Measurements from ENCODE around the gene TEX14.

Gene TEX14

DNA sequence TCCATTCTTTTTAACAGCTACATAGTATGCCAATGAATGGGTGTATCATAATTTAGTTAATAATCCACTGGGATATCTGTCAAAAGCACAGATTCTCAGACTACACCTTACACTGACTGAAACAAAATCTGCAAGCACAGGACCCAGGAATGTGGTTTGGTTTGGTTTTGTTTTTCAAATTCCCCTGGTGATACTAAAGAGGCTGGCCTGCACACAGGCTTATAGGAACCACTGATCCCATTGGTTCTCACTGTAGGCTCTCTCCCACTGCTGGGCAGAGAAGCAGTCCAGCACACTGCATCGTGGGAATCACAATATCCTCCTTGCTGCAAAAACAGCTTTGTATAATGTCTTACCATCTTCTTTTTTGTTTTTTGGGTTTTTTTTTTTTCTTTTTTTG is 67.1 kb downstream of the TEX14 start:
- in situ Hi-C loops (cut with MboI; ENCODE audit: low sequenced_read_pairs, unreplicated experiment): no loop called here
- TF ChIP-seq, protein P1, sequence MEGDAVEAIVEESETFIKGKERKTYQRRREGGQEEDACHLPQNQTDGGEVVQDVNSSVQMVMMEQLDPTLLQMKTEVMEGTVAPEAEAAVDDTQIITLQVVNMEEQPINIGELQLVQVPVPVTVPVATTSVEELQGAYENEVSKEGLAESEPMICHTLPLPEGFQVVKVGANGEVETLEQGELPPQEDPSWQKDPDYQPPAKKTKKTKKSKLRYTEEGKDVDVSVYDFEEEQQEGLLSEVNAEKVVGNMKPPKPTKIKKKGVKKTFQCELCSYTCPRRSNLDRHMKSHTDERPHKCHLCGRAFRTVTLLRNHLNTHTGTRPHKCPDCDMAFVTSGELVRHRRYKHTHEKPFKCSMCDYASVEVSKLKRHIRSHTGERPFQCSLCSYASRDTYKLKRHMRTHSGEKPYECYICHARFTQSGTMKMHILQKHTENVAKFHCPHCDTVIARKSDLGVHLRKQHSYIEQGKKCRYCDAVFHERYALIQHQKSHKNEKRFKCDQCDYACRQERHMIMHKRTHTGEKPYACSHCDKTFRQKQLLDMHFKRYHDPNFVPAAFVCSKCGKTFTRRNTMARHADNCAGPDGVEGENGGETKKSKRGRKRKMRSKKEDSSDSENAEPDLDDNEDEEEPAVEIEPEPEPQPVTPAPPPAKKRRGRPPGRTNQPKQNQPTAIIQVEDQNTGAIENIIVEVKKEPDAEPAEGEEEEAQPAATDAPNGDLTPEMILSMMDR (IDR thresholded peaks at IDR 0.05; ENCODE audit: borderline replicate concordance, control extremely low read depth, extremely low read depth, insufficient read depth, missing control alignments): no peak
- no peak for DNase-seq (ENCODE audit: low spot score)

DNA sequence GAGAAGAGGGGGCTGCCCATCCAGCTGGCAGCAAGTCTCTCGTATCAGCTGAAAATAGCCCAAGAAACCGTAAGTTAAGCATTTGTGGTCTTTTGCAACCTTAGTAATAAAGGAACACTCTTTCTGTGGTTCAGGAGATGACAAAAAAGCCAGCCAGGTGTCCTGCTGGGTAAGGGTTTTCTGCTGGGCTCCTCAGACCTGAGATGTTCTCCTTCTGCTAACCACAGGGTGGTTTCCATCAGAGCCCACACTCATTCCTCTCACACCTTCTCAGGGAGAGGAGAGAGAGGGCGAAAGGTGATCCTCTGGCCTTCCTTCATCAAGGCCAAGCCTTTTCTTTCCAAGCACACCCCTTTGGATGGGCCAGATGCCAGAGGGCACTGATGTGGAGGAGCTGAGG is 70.7 kb downstream of the TEX14 start:
- TF ChIP-seq, protein P1 (IDR thresholded peaks at IDR 0.05; ENCODE audit: borderline replicate concordance, control extremely low read depth, extremely low read depth, insufficient read depth, missing control alignments): no peak
- peak; percentile 50 for DNase-seq (ENCODE audit: low spot score)
- in situ Hi-C loops (cut with MboI; ENCODE audit: low sequenced_read_pairs, unreplicated experiment): no loop called here

DNA sequence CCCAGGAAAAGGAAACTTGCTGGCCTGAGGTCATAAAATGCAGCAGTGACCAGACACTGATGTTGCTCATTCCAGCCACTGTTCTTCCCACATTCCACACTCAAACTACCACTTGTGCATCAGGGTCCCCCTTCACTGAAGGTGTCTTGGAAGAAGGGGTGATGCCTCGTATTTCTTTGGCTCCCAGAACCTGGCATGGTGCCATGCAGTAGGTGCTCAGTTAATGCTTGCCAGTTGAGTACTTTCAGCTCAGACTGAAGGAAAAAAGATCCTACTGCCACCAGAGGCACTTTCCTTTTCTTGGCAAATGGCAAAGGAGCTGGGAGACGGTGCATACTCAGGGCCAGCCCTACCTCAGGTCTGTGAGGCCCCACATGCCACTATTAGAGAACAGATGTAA is 73.5 kb downstream of the TEX14 start:
- TF ChIP-seq, protein P1 (IDR thresholded peaks at IDR 0.05; ENCODE audit: borderline replicate concordance, control extremely low read depth, extremely low read depth, insufficient read depth, missing control alignments): no peak
- in situ Hi-C loops (cut with MboI; ENCODE audit: low sequenced_read_pairs, unreplicated experiment): no loop called here
- no peak for DNase-seq (ENCODE audit: low spot score)

DNA sequence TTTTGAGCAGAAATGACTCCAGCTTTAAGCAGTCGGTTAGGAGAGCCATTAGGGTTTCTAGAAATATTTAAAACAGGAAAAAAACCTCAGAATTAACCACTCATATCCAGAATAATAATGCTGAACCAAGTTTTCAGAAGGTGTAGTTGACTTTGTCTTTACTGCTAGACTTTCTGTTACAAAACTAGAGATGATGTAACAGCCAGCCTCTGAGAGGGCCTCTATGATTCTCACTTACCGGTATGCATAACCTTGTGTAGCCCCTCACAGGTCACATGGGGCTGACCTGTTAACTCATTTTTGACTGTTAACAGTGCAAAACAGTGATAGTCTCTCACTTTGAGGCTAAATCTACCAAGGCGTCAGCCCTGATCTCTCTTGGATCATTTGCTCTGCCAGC is 74.3 kb downstream of the TEX14 start:
- in situ Hi-C loops (cut with MboI; ENCODE audit: low sequenced_read_pairs, unreplicated experiment): no loop called here
- TF ChIP-seq, protein P1 (IDR thresholded peaks at IDR 0.05; ENCODE audit: borderline replicate concordance, control extremely low read depth, extremely low read depth, insufficient read depth, missing control alignments): no peak
- DNase-seq (ENCODE audit: low spot score): no peak

DNA sequence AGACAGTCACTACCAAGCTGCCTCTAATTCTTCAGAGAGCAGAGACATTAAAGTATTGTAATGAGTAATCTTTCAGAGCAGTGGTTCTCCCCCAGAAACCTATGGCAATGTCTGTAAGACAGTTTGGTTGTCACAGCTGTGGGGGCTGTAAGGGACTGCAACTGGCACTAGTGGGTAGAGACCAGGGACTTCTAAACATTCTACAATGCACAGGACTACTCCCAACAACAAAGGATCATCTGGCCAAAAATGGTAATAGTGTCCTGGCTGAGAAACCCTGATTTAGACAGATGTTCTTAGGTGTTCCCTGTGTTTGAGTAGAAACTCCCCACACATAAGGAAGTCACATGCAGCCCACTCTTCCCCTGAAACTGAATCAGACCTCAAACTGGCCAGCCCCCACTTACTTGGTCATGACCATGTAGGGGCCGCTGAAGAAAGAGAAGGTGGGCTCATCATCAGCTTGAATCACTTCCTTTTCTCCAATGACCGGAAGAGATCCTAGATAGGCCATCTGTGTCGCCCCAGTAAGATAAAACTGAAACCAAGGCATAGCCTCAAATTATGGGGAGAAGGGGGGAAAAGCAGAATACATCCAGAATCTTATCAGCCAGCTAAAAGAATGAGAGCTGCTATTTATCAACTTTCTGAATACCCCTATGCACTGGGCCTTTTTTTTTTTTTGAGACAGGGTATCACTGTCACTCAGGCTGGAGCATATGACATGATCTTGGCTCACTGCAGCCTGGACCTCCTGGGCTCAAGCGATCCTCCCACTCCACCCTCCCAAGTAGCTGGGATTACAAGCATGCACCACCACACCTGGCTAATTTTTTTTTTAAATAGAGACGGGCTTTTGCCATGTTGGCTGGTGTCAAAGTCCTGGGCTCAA is 75.8 kb downstream of the TEX14 start:
- in situ Hi-C loops (cut with MboI; ENCODE audit: low sequenced_read_pairs, unreplicated experiment): no loop called here
- DNase-seq (ENCODE audit: low spot score): peak; percentile 72

DNA sequence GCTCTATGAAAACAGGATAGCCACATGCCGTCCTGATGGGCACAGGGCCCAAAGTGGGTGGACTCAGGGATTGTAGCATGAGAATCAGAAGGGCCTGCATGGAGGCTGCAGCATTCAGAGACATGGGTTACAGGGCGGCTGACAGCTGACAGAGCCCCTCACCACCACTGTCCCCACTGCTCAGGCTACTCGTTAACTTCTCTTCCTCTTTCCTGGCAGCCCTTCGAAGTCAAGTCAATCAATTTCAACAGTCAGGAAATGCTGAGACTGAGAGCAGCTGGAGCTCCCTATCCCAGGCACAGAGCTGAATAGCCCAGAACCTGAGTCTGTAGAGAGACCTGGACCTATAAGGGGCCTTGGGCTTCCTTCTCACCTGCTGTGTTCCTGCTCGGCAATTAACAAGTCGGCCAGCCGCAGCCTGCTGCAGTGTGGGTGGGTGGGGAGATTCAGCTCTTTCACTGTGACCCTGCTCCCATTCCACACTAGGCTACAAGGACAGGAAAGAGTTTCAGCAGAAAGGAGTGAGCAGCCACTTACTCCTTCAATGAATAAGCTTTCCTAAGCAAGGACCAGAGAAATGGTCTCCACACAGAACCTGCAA is 76.9 kb downstream of the TEX14 start:
- TF ChIP-seq, protein P1 (IDR thresholded peaks at IDR 0.05; ENCODE audit: borderline replicate concordance, control extremely low read depth, extremely low read depth, insufficient read depth, missing control alignments): no peak
- DNase-seq (ENCODE audit: low spot score): no peak
- in situ Hi-C loops (cut with MboI; ENCODE audit: low sequenced_read_pairs, unreplicated experiment): no loop called here

More for the DNA sequence above, 75.8 kb downstream of the TEX14 start:
- TF ChIP-seq, protein P1 (IDR thresholded peaks at IDR 0.05; ENCODE audit: borderline replicate concordance, control extremely low read depth, extremely low read depth, insufficient read depth, missing control alignments): no peak

All from GM13976 (cell line).